ENCODE measurements around the gene ACOT4.
"Not testable (repeated sequence)": the region's sequence is repeated elsewhere in the genome, so short reads cannot be mapped to it uniquely, and the experiment has no call there.

Gene ACOT4

DNA sequence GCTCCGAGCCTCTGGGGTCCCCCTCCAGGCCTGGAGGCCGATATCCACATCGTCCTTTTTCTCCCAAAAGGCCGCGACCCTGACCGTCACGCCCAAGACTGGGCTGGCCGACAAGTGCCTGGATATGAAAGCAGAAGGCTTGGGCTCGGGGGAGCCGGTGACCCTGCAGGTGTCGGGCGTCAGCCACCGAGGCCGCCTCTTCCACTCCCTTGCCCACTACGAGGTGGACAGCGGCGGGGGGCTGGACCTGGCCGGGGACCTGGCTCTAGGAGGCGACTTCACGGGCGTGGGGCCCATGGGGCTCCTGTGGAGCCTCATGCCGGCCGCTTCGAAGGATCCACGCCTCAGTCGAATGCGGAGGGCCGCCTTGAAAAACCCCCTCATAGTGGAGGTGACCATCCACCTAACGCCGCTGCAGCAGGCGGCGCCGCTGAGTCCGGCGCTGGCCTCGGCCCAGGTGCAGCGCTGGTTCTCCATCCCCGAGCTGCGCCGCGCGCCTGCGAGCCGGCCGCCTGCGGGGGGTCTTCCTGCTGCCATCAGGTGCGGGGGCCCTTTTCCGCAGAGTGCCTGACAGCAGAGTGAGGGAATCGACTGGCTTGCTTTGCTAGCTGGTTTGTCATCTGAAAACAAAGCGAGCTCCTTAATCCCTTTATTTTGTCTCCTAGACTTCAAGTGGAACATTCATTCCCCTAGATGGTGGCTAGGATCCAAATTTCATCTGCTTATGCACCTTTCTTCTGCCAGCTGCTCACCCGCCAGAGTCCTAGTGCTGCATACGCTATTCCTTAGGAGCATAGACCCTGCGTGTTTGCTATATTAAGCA, 42.5 kb downstream of the ACOT4 start:
- peak overlapping the region; percentile 67 for H3K9ac ChIP-seq (ENCODE audit: low read depth, low read length)
- no peaks in the 10 kb centered on the region for H3K36me3 ChIP-seq (ENCODE audit: control insufficient read depth, insufficient read depth, low read length)
- H3K9me3 ChIP-seq (ENCODE audit: control insufficient read depth, insufficient read depth, low read length), result no peaks in the 10 kb centered on the region
- H3K4me1 ChIP-seq (ENCODE audit: control insufficient read depth, insufficient read depth, low read length), result peaks cover 5% of the 10 kb centered on the region
- H3K4me3 ChIP-seq (ENCODE audit: low read depth, low read length), result peak overlapping the region; percentile 66
- H3K27me3 ChIP-seq (ENCODE audit: control insufficient read depth, insufficient read depth, low read length), result no peaks in the 10 kb centered on the region
- peak overlapping the region; percentile 84 for H3K27ac ChIP-seq (ENCODE audit: low read depth, low read length)

DNA sequence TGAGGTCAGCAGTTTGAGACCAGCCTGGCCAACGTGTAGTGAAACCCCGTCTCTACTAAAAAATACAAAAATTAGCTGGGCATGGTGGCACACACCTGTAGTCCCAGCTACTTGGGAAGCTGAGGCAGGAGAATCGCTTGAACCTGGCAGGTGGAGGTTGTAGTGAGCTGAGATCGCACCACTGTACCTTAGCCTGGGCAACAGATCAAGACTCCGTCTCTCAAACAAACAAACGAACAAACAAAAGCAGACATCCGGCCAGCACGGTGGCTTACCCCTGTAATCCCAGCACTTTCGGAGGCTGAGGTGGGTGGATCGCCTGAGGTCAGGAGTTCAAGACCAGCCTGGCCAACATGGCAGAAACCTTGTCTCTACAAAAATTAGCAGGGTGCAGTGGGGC, 44.7 kb downstream of the ACOT4 start:
- not testable (repeated sequence) for H3K9ac ChIP-seq (ENCODE audit: low read depth, low read length); H3K27ac ChIP-seq (ENCODE audit: low read depth, low read length); H3K9me3 ChIP-seq (ENCODE audit: control insufficient read depth, insufficient read depth, low read length); H3K4me3 ChIP-seq (ENCODE audit: low read depth, low read length); H3K27me3 ChIP-seq (ENCODE audit: control insufficient read depth, insufficient read depth, low read length); H3K4me1 ChIP-seq (ENCODE audit: control insufficient read depth, insufficient read depth, low read length); H3K36me3 ChIP-seq (ENCODE audit: control insufficient read depth, insufficient read depth, low read length)

DNA sequence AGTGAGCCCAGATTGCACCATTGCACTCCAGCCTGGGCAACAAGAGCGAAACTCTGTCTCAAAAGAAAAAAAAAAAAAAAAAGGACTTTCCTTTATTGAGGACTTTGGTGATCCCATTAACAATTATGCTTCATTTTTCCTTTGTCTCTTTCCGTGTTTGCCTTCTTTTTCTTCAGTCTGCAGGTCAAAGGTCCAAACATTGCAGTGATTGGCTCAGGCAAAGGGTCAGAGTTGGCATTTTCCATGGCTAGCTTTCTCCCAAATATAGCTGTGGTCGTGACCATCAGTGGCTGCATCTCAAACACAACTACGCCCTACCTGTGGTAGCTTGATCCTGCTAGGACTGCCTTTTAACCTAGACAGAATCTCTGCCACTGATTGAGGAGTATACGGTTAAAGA, 46.2 kb downstream of the ACOT4 start:
- Histone ChIP-seq H3K4me1 (ENCODE audit: control insufficient read depth, insufficient read depth, low read length) (peaks cover 5% of the 10 kb centered on the region), H3K27me3 (ENCODE audit: control insufficient read depth, insufficient read depth, low read length) (no peaks in the 10 kb centered on the region), H3K4me3 (ENCODE audit: low read depth, low read length) (no peak overlapping the region), H3K36me3 (ENCODE audit: control insufficient read depth, insufficient read depth, low read length) (no peaks in the 10 kb centered on the region), H3K9ac (ENCODE audit: low read depth, low read length) (no peak overlapping the region), H3K9me3 (ENCODE audit: control insufficient read depth, insufficient read depth, low read length) (no peaks in the 10 kb centered on the region), H3K27ac (ENCODE audit: low read depth, low read length) (no peak overlapping the region)

- peaks cover 7% of the 10 kb centered on the region; the same call in 1 of the 2 replicates for H3K4me1 ChIP-seq (ENCODE audit: control insufficient read depth, insufficient read depth, low read length)
- no peak overlapping the region for H3K9ac ChIP-seq (ENCODE audit: low read depth, low read length)
- no peaks in the 10 kb centered on the region for H3K36me3 ChIP-seq (ENCODE audit: control insufficient read depth, insufficient read depth, low read length)
- no peak overlapping the region for H3K27ac ChIP-seq (ENCODE audit: low read depth, low read length)
- H3K4me3 ChIP-seq (ENCODE audit: low read depth, low read length), result no peak overlapping the region
- no peaks in the 10 kb centered on the region for H3K27me3 ChIP-seq (ENCODE audit: control insufficient read depth, insufficient read depth, low read length)
- no peaks in the 10 kb centered on the region for H3K9me3 ChIP-seq (ENCODE audit: control insufficient read depth, insufficient read depth, low read length)
Observed at GRCh38 chr14:73640796-73641365, 49.2 kb downstream of the ACOT4 start.

GRCh38 chr14:73644531-73645247, 53.0 kb downstream of the ACOT4 start, which contains the start of gene DNAL1:
TSS of gene DNAL1 (plus strand) at chr14:73644986. CDS start at chr14:73645040, 54 bp downstream.
- Histone ChIP-seq H3K4me3 (ENCODE audit: low read depth, low read length) (peak within 1 kb of the TSS; percentile 96), H3K27ac (ENCODE audit: low read depth, low read length) (peak within 1 kb of the TSS; percentile 78), H3K36me3 (ENCODE audit: control insufficient read depth, insufficient read depth, low read length) (no peaks in the 10 kb centered on the region), H3K27me3 (ENCODE audit: control insufficient read depth, insufficient read depth, low read length) (no peaks in the 10 kb centered on the region), H3K9me3 (ENCODE audit: control insufficient read depth, insufficient read depth, low read length) (no peaks in the 10 kb centered on the region), H3K4me1 (ENCODE audit: control insufficient read depth, insufficient read depth, low read length) (peaks cover 7% of the 10 kb centered on the region; the same call in 1 of the 2 replicates), H3K9ac (ENCODE audit: low read depth, low read length) (peak within 1 kb of the TSS; percentile 58)

DNA sequence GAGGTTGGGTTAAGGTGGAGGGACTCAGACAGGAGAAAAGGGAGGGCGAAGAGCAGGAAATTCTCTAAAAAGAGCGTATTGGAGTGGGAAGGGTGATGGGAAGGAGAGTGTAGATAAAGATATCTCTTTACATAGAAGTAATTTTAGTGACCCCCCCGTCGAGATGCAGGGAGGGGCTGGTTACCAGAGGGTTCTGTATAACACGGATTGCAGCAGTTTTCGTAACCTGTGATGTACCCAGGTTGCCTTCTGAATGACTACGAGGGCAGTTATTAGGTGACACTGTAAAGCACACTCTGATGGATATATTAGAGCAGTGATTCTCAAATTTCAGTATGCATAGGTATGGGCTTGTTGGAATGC, 53.6 kb downstream of the ACOT4 start:
- Histone ChIP-seq H3K27ac (ENCODE audit: low read depth, low read length) (no peak overlapping the region), H3K9ac (ENCODE audit: low read depth, low read length) (peak overlapping the region; percentile 30; the same call in 1 of the 2 replicates)

More for the DNA sequence above, 53.6 kb downstream of the ACOT4 start:
- no peaks in the 10 kb centered on the region for H3K9me3 ChIP-seq (ENCODE audit: control insufficient read depth, insufficient read depth, low read length)
- H3K4me1 ChIP-seq (ENCODE audit: control insufficient read depth, insufficient read depth, low read length), result peaks cover 7% of the 10 kb centered on the region; the same call in 1 of the 2 replicates
- no peaks in the 10 kb centered on the region for H3K27me3 ChIP-seq (ENCODE audit: control insufficient read depth, insufficient read depth, low read length)
- H3K36me3 ChIP-seq (ENCODE audit: control insufficient read depth, insufficient read depth, low read length), result no peaks in the 10 kb centered on the region
- peak overlapping the region; percentile 96 for H3K4me3 ChIP-seq (ENCODE audit: low read depth, low read length)

Data from HUES48 (cell line).